Glutamatergic neuron (in vitro differentiated cells): ENCODE results near the gene UPK1B. TPM values are rescaled to one million over a fixed set of nuclear protein-coding genes. Genes with fewer than 3 reads are reported as not detected.

ENCODE experiments used
- DNase-seq: peaks from one replicate; pipeline ENCODE4 v3.0.0; 2022
- H3K27ac Mint-ChIP-seq: one replicate; pipeline ENCODE4 v1.8.0; 2020; ENCODE audit warnings: mild to moderate bottlenecking, mixed read lengths, inconsistent platforms; ENCODE audit not compliant: unreplicated experiment
- H3K27me3 Mint-ChIP-seq: one replicate; pipeline ENCODE4 v1.8.0; 2020; ENCODE audit warnings: mild to moderate bottlenecking, moderate library complexity, mixed read lengths, inconsistent platforms; ENCODE audit not compliant: unreplicated experiment
- H3K36me3 Mint-ChIP-seq: one replicate; pipeline ENCODE4 v1.8.0; 2020; ENCODE audit warnings: mild to moderate bottlenecking, mixed read lengths, inconsistent platforms; ENCODE audit not compliant: unreplicated experiment
- H3K4me1 Mint-ChIP-seq: one replicate; pipeline ENCODE4 v1.8.0; 2020; ENCODE audit warnings: mild to moderate bottlenecking, low read depth, mixed read lengths, inconsistent platforms; ENCODE audit not compliant: unreplicated experiment
- H3K4me3 Mint-ChIP-seq: one replicate; pipeline ENCODE4 v1.8.0; 2020; ENCODE audit warnings: mild to moderate bottlenecking, mixed read lengths, inconsistent platforms; ENCODE audit not compliant: unreplicated experiment
- H3K9me3 Mint-ChIP-seq: one replicate; pipeline ENCODE4 v1.8.0; 2020; ENCODE audit warnings: mild to moderate bottlenecking, moderate library complexity, mixed read lengths, inconsistent platforms; ENCODE audit not compliant: unreplicated experiment
- CTCF ChIP-seq: fragments of 200-600 bp; sonication (generic); IDR thresholded peaks from one replicate; pipeline ENCODE4 v1.5.0; 2021; ENCODE audit not compliant: partially characterized antibody, unreplicated experiment
- total RNA-seq: library from RNA; stranded (reverse); fragmentation: NEBNext Ultra II Directional; extraction: Animal tissue kit (Norgen Biotek cat#: 25700); gene quantifications from one replicate; pipeline ENCODE4 v1.2.1, GENCODE V29; 2021; ENCODE audit not compliant: unreplicated experiment

The UPK1B gene
- total RNA-seq, 1 donor from 2014 or later: not detected

- Mint-ChIP-seq H3K9me3 (no peaks in the 10 kb centered on the region), H3K27me3 (no peaks in the 10 kb centered on the region), H3K27ac (no peak overlapping the region), H3K4me1 (no peaks in the 10 kb centered on the region), H3K4me3 (no peak overlapping the region), H3K36me3 (peaks cover 5% of the 10 kb centered on the region)
- no peak for TF ChIP-seq CTCF
- no peak for DNase-seq
These were observed 38.4 kb downstream of the UPK1B start for GRCh38 chr3:119211803-119212202.

- no peaks in the 10 kb centered on the region for H3K9me3 Mint-ChIP-seq
- no peak for DNase-seq
- TF ChIP-seq CTCF: no peak
- H3K27me3 Mint-ChIP-seq: no peaks in the 10 kb centered on the region
- no peak overlapping the region for H3K27ac Mint-ChIP-seq
- no peaks in the 10 kb centered on the region for H3K4me1 Mint-ChIP-seq
- no peak overlapping the region for H3K4me3 Mint-ChIP-seq
- no peaks in the 10 kb centered on the region for H3K36me3 Mint-ChIP-seq
These were observed 45.7 kb downstream of the UPK1B start for GRCh38 chr3:119219069-119219468.

GRCh38 chr3:119220198-119220597 is 46.8 kb downstream of the UPK1B start:
- Mint-ChIP-seq H3K9me3 (no peaks in the 10 kb centered on the region), H3K36me3 (no peaks in the 10 kb centered on the region), H3K27ac (no peak overlapping the region), H3K4me3 (no peak overlapping the region), H3K4me1 (no peaks in the 10 kb centered on the region), H3K27me3 (no peaks in the 10 kb centered on the region)
- no peak for TF ChIP-seq CTCF
- DNase-seq: no peak

GRCh38 chr3:119220970-119221667 is 47.7 kb downstream of the UPK1B start:
- DNase-seq: no peak
- peaks cover under 1% of the 10 kb centered on the region for H3K4me1 Mint-ChIP-seq
- no peak overlapping the region for H3K27ac Mint-ChIP-seq
- no peaks in the 10 kb centered on the region for H3K9me3 Mint-ChIP-seq
- no peak overlapping the region for H3K4me3 Mint-ChIP-seq
- no peak for TF ChIP-seq CTCF
- no peaks in the 10 kb centered on the region for H3K27me3 Mint-ChIP-seq
- H3K36me3 Mint-ChIP-seq: no peaks in the 10 kb centered on the region

- no peaks in the 10 kb centered on the region for H3K9me3 Mint-ChIP-seq
- TF ChIP-seq CTCF: no peak
- DNase-seq: no peak
- no peaks in the 10 kb centered on the region for H3K36me3 Mint-ChIP-seq
- no peak overlapping the region for H3K27ac Mint-ChIP-seq
- peaks cover 3% of the 10 kb centered on the region for H3K4me1 Mint-ChIP-seq
- no peaks in the 10 kb centered on the region for H3K27me3 Mint-ChIP-seq
- H3K4me3 Mint-ChIP-seq: no peak overlapping the region
These were observed 48.5 kb downstream of the UPK1B start for GRCh38 chr3:119221779-119222320.
